SK-N-SH (cell line): ENCODE data around the gene CD68. TPM values are rescaled to one million over a fixed set of nuclear protein-coding genes. Genes with fewer than 3 reads are reported as not detected.

Experiments used
- CTCF ChIA-PET: fragments of 300-600, 350-600 bp; formaldehyde crosslinking; extraction: SDS; loops from one replicate; lab custom pipeline; 2021; lab: Yijun Ruan, JAX
- POLR2A ChIA-PET: fragments of 350-600 bp; sonication (Branson Sonifier 250); formaldehyde crosslinking; extraction: SDS; loops from one replicate; lab custom pipeline; 2020; ENCODE audit warnings: antibody characterized with exemption, inconsistent platforms; lab: Yijun Ruan, JAX
- DNase-seq: peaks from one replicate; pipeline ENCODE4 v3.0.0; 2012
- H2AFZ ChIP-seq: fragments of 200-600 bp; sonication (generic); 2 replicates; pipeline ENCODE4 v1.8.1; 2016; ENCODE audit warnings: antibody characterized with exemption, mild to moderate bottlenecking, low read depth
- H3F3A ChIP-seq: fragments of 200-600 bp; sonication (generic); replicated peaks from 2 replicates; pipeline ENCODE3; 2016; ENCODE audit warnings: antibody characterized with exemption, mild to moderate bottlenecking; ENCODE audit not compliant: insufficient read depth
- H3K27ac ChIP-seq, 2 experiments: fragments of 200-500 bp in 1 of 2; fragments of 200-600 bp in 1 of 2; sonication (Bioruptor generic) in 1 of 2; sonication (generic), shearing (Covaris generic) in 1 of 2; 2 replicates each; pipeline versions ENCODE4 v1.5.1 to v1.6.1; 2014 to 2016; ENCODE audit warnings: low read depth in 2 of 2, inconsistent platforms in 1 of 2, low read length in 1 of 2, mild to moderate bottlenecking in 1 of 2, mixed read lengths in 1 of 2
- H3K27me3 ChIP-seq: fragments of 200-600 bp; sonication (generic), shearing (Covaris generic); 2 replicates; pipeline ENCODE4 v1.6.1; 2016; ENCODE audit warnings: mixed run types; ENCODE audit not compliant: insufficient read depth
- H3K36me3 ChIP-seq, 2 experiments: fragments of 200-500 bp in 1 of 2; fragments of 200-600 bp in 1 of 2; sonication (Bioruptor generic) in 1 of 2; sonication (generic) in 1 of 2; replicated peaks in 1 of 2; 2 replicates each; pipeline versions ENCODE3 to v1.5.1; 2014 to 2016; ENCODE audit warnings: low read length in 1 of 2, mild to moderate bottlenecking in 1 of 2; ENCODE audit not compliant: insufficient read depth in 2 of 2, control insufficient read depth in 1 of 2
- H3K4me1 ChIP-seq, 2 experiments: fragments of 200-500 bp in 1 of 2; fragments of 200-600 bp in 1 of 2; sonication (Bioruptor generic) in 1 of 2; sonication (generic), shearing (Covaris generic) in 1 of 2; 2 replicates each; pipeline versions ENCODE4 v1.5.1 to v1.6.1; 2014 to 2016; ENCODE audit warnings: low read depth in 1 of 2, low read length in 1 of 2, mixed run types in 1 of 2; ENCODE audit not compliant: insufficient read depth in 2 of 2, control insufficient read depth in 1 of 2
- H3K4me2 ChIP-seq: fragments of 200-600 bp; sonication (generic), shearing (Covaris generic); 2 replicates; pipeline ENCODE4 v1.6.1; 2017; ENCODE audit warnings: mixed run types
- H3K4me3 ChIP-seq, 2 experiments: fragments of 200-500 bp in 1 of 2; fragments of 200-600 bp in 1 of 2; sonication (Bioruptor generic) in 1 of 2; sonication (generic), shearing (Covaris generic) in 1 of 2; 2 replicates each; pipeline versions ENCODE4 v1.5.1 to v1.8.1; 2014 to 2016; ENCODE audit warnings: low read depth in 2 of 2, inconsistent platforms in 1 of 2, low read length in 1 of 2, mild to moderate bottlenecking in 1 of 2, mixed read lengths in 1 of 2, moderate library complexity in 1 of 2
- H3K79me2 ChIP-seq: fragments of 200-600 bp; sonication (generic); 2 replicates; pipeline ENCODE4 v1.8.1; 2017; ENCODE audit warnings: mild to moderate bottlenecking; ENCODE audit not compliant: insufficient read depth
- H3K9ac ChIP-seq: fragments of 200-600 bp; sonication (generic); 2 replicates; pipeline ENCODE4 v1.6.1; 2017; ENCODE audit warnings: mixed run types
- H3K9me2 ChIP-seq: fragments of 200-600 bp; sonication (generic); 2 replicates; pipeline ENCODE4 v1.6.1; 2017; ENCODE audit warnings: mixed run types
- H3K9me3 ChIP-seq: fragments of 200-600 bp; sonication (generic); 2 replicates; pipeline ENCODE4 v1.6.1; 2017; ENCODE audit warnings: mixed run types, mild to moderate bottlenecking, moderate library complexity
- H4K20me1 ChIP-seq: fragments of 200-600 bp; sonication (generic); 2 replicates; pipeline ENCODE4 v1.6.1; 2017; ENCODE audit warnings: mild to moderate bottlenecking, mixed run types; ENCODE audit not compliant: insufficient read depth
- CTCF ChIP-seq: fragments of 200-600 bp; sonication (generic); IDR thresholded peaks from 2 replicates; pipeline ENCODE4 v1.6.1; 2017; ENCODE audit warnings: antibody characterized with exemption, mild to moderate bottlenecking, moderate library complexity
- EP300 ChIP-seq, 2 experiments: IDR thresholded peaks; 2 replicates each; pipeline versions ENCODE4 v1.4.0 to v1.6.1; 2012; ENCODE audit warnings: borderline replicate concordance in 1 of 2, low read depth in 1 of 2, low read length in 1 of 2
- FOXJ3 ChIP-seq: sonication (generic); formaldehyde crosslinking; IDR thresholded peaks from 2 replicates; pipeline ENCODE4 v1.5.1; 2020; ENCODE audit warnings: mild to moderate bottlenecking, missing genetic modification reagents
- FOXM1 ChIP-seq: IDR thresholded peaks from 2 replicates; pipeline ENCODE4 v1.4.0; 2012; ENCODE audit warnings: low read depth, mild to moderate bottlenecking
- IRF3 ChIP-seq: fragments of 150-350 bp; IDR thresholded peaks from 2 replicates; pipeline ENCODE4 v1.6.1; 2016; ENCODE audit warnings: mild to moderate bottlenecking, low read depth, low read length
- MAX ChIP-seq: IDR thresholded peaks from 2 replicates; pipeline ENCODE4 v1.4.0; 2012; ENCODE audit warnings: low read depth
- MXI1 ChIP-seq: IDR thresholded peaks from 2 replicates; pipeline ENCODE4 v1.6.1; 2012; ENCODE audit warnings: mild to moderate bottlenecking, low read depth, low read length, improper control_type of control experiment
- NRF1 ChIP-seq: IDR thresholded peaks from 2 replicates; pipeline ENCODE4 v1.6.1; 2012; ENCODE audit warnings: low read depth, mild to moderate bottlenecking, low read length
- PBX3 ChIP-seq: IDR thresholded peaks from 2 replicates; pipeline ENCODE4; 2012
- POLR2AphosphoS5 ChIP-seq: IDR thresholded peaks from 2 replicates; pipeline ENCODE4 v1.6.1; 2012; ENCODE audit warnings: low read depth, low read length
- RAD21 ChIP-seq: IDR thresholded peaks from 2 replicates; pipeline ENCODE4 v1.6.1; 2012; ENCODE audit warnings: mild to moderate bottlenecking, low read length
- RXRA ChIP-seq: IDR thresholded peaks from 2 replicates; pipeline ENCODE4 v1.4.0; 2012; ENCODE audit warnings: low read depth, mild to moderate bottlenecking, borderline replicate concordance
- TAF1 ChIP-seq: IDR thresholded peaks from 2 replicates; pipeline ENCODE4 v1.6.1; 2012; ENCODE audit warnings: low read depth, mild to moderate bottlenecking, low read length, moderate library complexity, borderline replicate concordance
- TCF12 ChIP-seq: IDR thresholded peaks from 2 replicates; pipeline ENCODE4 v1.4.0; 2012
- USF1 ChIP-seq: IDR thresholded peaks from 2 replicates; pipeline ENCODE4 v1.4.0; 2012; ENCODE audit warnings: low read depth, borderline replicate concordance
- USF2 ChIP-seq: fragments of 150-350 bp; IDR thresholded peaks from 2 replicates; pipeline ENCODE4 v1.6.1; 2017; ENCODE audit warnings: antibody characterized with exemption, low read length, low read depth, borderline replicate concordance
- YY1 ChIP-seq: IDR thresholded peaks from 2 replicates; pipeline ENCODE4 v1.4.0; 2012; ENCODE audit warnings: low read depth, mild to moderate bottlenecking
- ZBTB33 ChIP-seq: IDR thresholded peaks from 2 replicates; pipeline ENCODE4 v1.4.0; 2012; ENCODE audit warnings: low read depth, borderline replicate concordance
- WGBS: methylation state at CpG from one replicate; pipeline ENCODE4 v1.1.6; 2017; ENCODE audit warnings: low lambda C conversion rate; 5-methylcytosine and 5-hydroxymethylcytosine counted together
- polyA plus RNA-seq, 3 experiments: library from polyadenylated mRNA; depleted of rRNA; stranded (reverse); fragments of >200 nt; gene quantifications; 2 replicates each; pipeline ENCODE4 v1.2.3, GENCODE V29; 2012

CD68 gene
- polyA plus RNA-seq, 1 of the 3 experiments (the other 2 are of a cell fraction) = 62.4 TPM

GRCh38 chr17:7579001-7579833 lies at the start of gene CD68 (continued):
- TF ChIP-seq ZBTB33 (peak; percentile 64), IRF3 (no peak), FOXM1 (no peak), MXI1 (peak; percentile 61; the same call in 1 of the 2 replicates), TCF12 (peak; percentile 26; the same call in 1 of the 2 replicates), FOXJ3 (CRISPR knock-in tag) (no peak), POLR2AphosphoS5 (peak; percentile 96), USF2 (no peak), USF1 (no peak), NRF1 (no peak)
- TF ChIP-seq, all 33 proteins: peak for 16

GRCh38 chr17:7530023-7530900 lies 49.2 kb upstream of the CD68 start:
- POLR2A ChIA-PET = no interaction called here
- CTCF ChIA-PET = interaction anchor here (1.2 to 3.0 kb wide), 2 partner anchors 16 to 31 kb away, joined by 4 to 13 read pairs; partner anchors contain the start of gene SENP3
- H3K9me3 ChIP-seq = peaks cover 9% of the 10 kb centered on the region
- H3K36me3 ChIP-seq = no peaks in the 10 kb centered on the region
- no peak overlapping the region for H3K27ac ChIP-seq
- H2AFZ ChIP-seq = no peak overlapping the region
- H3K9me2 ChIP-seq = no peaks in the 10 kb centered on the region
- no peak for DNase-seq
- peaks cover 3% of the 10 kb centered on the region for H3F3A ChIP-seq
- H3K27me3 ChIP-seq = no peaks in the 10 kb centered on the region; the same call in 1 of the 2 replicates
- WGBS = 56% methylated on average over 6 of the region's 6 CpGs
- H3K4me1 ChIP-seq = no peaks in the 10 kb centered on the region
- no peak overlapping the region for H3K4me2 ChIP-seq
- H3K79me2 ChIP-seq = no peaks in the 10 kb centered on the region
- H4K20me1 ChIP-seq = no peaks in the 10 kb centered on the region
- H3K4me3 ChIP-seq = no peak overlapping the region
- H3K9ac ChIP-seq = no peak overlapping the region
- TF ChIP-seq CTCF (no peak), POLR2AphosphoS5 (no peak), EP300 (IDR thresholded peaks at IDR 0.05; ENCODE audit: borderline replicate concordance in 1 of 2, low read depth in 1 of 2, low read length in 1 of 2) (no peak), TAF1 (no peak), USF1 (no peak), MAX (no peak), NRF1 (no peak), PBX3 (no peak), RXRA (no peak), YY1 (no peak), RAD21 (no peak)
